ENCODE measurements around the gene PTBP3. TPM values are rescaled to one million over a fixed set of nuclear protein-coding genes. Genes with fewer than 3 reads are reported as not detected.

PTBP3 gene
- total RNA-seq, 1 donor from 2014 or later = 42.5 TPM

GRCh38 chr9:112174965-112175795, 158.2 kb downstream of the PTBP3 start, which contains the start of gene SUSD1:
SUSD1 (minus strand) TSS chr9:112175297; CDS start chr9:112175235, 62 bp downstream.
- peaks cover 33% of the 10 kb centered on the region for H3K27me3 Mint-ChIP-seq (ENCODE audit: low read depth)
- no peak for TF ChIP-seq CTCF (conservative IDR thresholded peaks at IDR 0.05)
- DNase-seq (ENCODE audit: low read depth, low spot score) = peak; percentile 46
- H3K4me3 Mint-ChIP-seq = peak within 1 kb of the TSS; percentile 93
- no peaks in the 10 kb centered on the region for H3K9me3 Mint-ChIP-seq
- H3K4me1 Mint-ChIP-seq = peaks cover 30% of the 10 kb centered on the region
- peaks cover 18% of the 10 kb centered on the region for H3K36me3 Mint-ChIP-seq (ENCODE audit: low read depth)
- H3K27ac Mint-ChIP-seq (ENCODE audit: unreplicated experiment) = peak within 1 kb of the TSS; percentile 91

GRCh38 chr9:112174222-112174964, 159.0 kb downstream of the PTBP3 start:
- peak overlapping the region; percentile 93 for H3K4me3 Mint-ChIP-seq
- peak; percentile 29 for DNase-seq (ENCODE audit: low read depth, low spot score)
- H3K4me1 Mint-ChIP-seq = peaks cover 34% of the 10 kb centered on the region
- no peak for TF ChIP-seq CTCF (conservative IDR thresholded peaks at IDR 0.05)
- H3K36me3 Mint-ChIP-seq (ENCODE audit: low read depth) = peaks cover 19% of the 10 kb centered on the region
- H3K9me3 Mint-ChIP-seq = no peaks in the 10 kb centered on the region
- peak overlapping the region; percentile 91 for H3K27ac Mint-ChIP-seq (ENCODE audit: unreplicated experiment)
- peaks cover 33% of the 10 kb centered on the region for H3K27me3 Mint-ChIP-seq (ENCODE audit: low read depth)

GRCh38 chr9:112173489-112174221, 159.8 kb downstream of the PTBP3 start:
- H3K27ac Mint-ChIP-seq (ENCODE audit: unreplicated experiment) = peak overlapping the region; percentile 91
- no peak for DNase-seq (ENCODE audit: low read depth, low spot score)
- H3K27me3 Mint-ChIP-seq (ENCODE audit: low read depth) = peaks cover 33% of the 10 kb centered on the region
- H3K4me3 Mint-ChIP-seq = peak overlapping the region; percentile 93
- peaks cover 34% of the 10 kb centered on the region for H3K4me1 Mint-ChIP-seq
- no peaks in the 10 kb centered on the region for H3K9me3 Mint-ChIP-seq
- no peak for TF ChIP-seq CTCF (conservative IDR thresholded peaks at IDR 0.05)
- H3K36me3 Mint-ChIP-seq (ENCODE audit: low read depth) = peaks cover 19% of the 10 kb centered on the region

- Mint-ChIP-seq H3K4me3 (peak overlapping the region; percentile 54), H3K27ac (ENCODE audit: unreplicated experiment) (no peak overlapping the region), H3K36me3 (ENCODE audit: low read depth) (peaks cover 19% of the 10 kb centered on the region), H3K9me3 (no peaks in the 10 kb centered on the region), H3K27me3 (ENCODE audit: low read depth) (peaks cover 11% of the 10 kb centered on the region), H3K4me1 (peaks cover 47% of the 10 kb centered on the region)
- no peak for DNase-seq (ENCODE audit: low read depth, low spot score)
- TF ChIP-seq CTCF (conservative IDR thresholded peaks at IDR 0.05) = no peak
Measured at GRCh38 chr9:112170968-112171367, 162.5 kb downstream of the PTBP3 start.

DNA sequence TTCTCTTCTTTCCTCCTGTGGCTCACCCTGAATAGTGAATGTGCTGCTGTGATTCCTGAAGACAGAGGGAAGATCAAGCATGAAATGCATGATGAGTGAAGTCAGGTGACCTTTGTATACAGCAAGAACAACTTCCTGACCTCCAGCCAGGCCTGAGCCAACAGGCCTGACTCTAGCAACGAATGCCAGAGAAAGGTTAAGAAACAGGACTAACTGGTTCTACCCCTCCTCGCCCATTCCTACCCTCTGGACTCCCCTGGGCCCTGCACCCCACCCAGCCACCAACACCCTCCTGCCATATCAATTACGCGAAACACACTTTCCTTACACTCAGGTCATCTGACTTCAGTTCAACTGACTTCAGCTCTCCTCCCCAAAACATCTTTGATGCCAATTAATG, 163.2 kb downstream of the PTBP3 start:
- no peak for DNase-seq (ENCODE audit: low read depth, low spot score)
- Mint-ChIP-seq H3K27ac (ENCODE audit: unreplicated experiment) (peak overlapping the region; percentile 10), H3K36me3 (ENCODE audit: low read depth) (peaks cover 19% of the 10 kb centered on the region), H3K4me3 (no peak overlapping the region), H3K9me3 (no peaks in the 10 kb centered on the region), H3K27me3 (ENCODE audit: low read depth) (peaks cover 4% of the 10 kb centered on the region), H3K4me1 (peaks cover 45% of the 10 kb centered on the region)
- no peak for TF ChIP-seq CTCF (conservative IDR thresholded peaks at IDR 0.05)

All from neural crest cell (in vitro differentiated cells).